ENCODE measurements around the gene CLSTN2. TPM values are rescaled to one million over a fixed set of nuclear protein-coding genes. Genes with fewer than 3 reads are reported as not detected.

Gene CLSTN2
- total and polyA plus RNA-seq, 2 of the 8 experiments (the other 6 are each of a cell fraction or from before 2014, with no cell fraction given): 0.39 to 0.52 TPM

DNA sequence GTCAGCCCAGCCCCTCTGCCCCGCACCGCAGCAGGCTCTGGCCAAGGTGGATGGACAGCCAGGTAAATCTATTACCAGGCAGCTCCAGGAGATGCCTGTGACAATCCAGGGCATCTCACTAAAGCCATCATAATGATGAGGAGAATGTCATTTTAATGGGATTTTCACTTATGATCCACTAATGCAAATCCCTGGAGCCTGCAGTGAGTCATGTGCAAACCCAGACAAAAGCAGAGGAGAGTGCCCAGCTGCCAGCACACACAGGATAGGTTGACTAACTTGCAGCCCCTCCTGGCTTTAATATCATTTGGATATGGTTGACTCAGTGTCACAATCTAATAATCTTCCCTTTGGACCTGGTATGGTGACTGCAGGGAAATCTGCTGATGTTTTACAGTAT lies 536.0 kb downstream of the CLSTN2 start:
- Histone ChIP-seq H3K4me1 (replicated peaks in 1 of 4; ENCODE audit: control insufficient read depth in 3 of 4, insufficient read depth in 4 of 4, low read length in 3 of 4) (peaks cover 0 to 3% (median 2%) of the 10 kb centered on the region in 4 experiments; a peak in 3 of 7 replicates), H2AFZ (ENCODE audit: low read length) (no peak overlapping the region), H3K23ac (ENCODE audit: insufficient read length) (no peak overlapping the region), H3K56ac (replicated peaks; ENCODE audit: insufficient read length, low read depth, low read length) (no peak overlapping the region), H3K18ac (ENCODE audit: extremely low read depth, low read length) (no peak overlapping the region), H3K14ac (ENCODE audit: insufficient read length) (no peak overlapping the region), H3K4ac (replicated peaks; ENCODE audit: insufficient read length, low read depth, low read length) (no peak overlapping the region), H2BK15ac (ENCODE audit: low read length) (no peak overlapping the region), H3K9me3 (ENCODE audit: insufficient read depth in 2 of 2, low read depth in 1 of 2, low read length in 1 of 2) (no peaks in the 10 kb centered on the region), H2AK5ac (ENCODE audit: low read depth, low read length) (no peak overlapping the region), H4K5ac (ENCODE audit: insufficient read length, low read depth, low read length) (no peak overlapping the region), H2BK120ac (replicated peaks; ENCODE audit: low read depth, low read length) (no peak overlapping the region), H3K79me2 (ENCODE audit: control insufficient read depth in 1 of 2, insufficient read depth in 2 of 2, low read length in 2 of 2) (no peaks in the 10 kb centered on the region), H3K36me3 (ENCODE audit: control insufficient read depth in 2 of 4, insufficient read depth in 4 of 4, low read length in 3 of 4) (no peaks in the 10 kb centered on the region), H3K4me2 (ENCODE audit: insufficient read depth in 1 of 2, low read depth in 2 of 2, low read length in 2 of 2) (no peak overlapping the region), H2BK20ac (ENCODE audit: low read length) (no peak overlapping the region), H4K8ac (ENCODE audit: extremely low read depth, insufficient read depth, low read length) (no peak overlapping the region), H3K23me2 (ENCODE audit: low read depth, low read length) (no peaks in the 10 kb centered on the region), H3K9ac (replicated peaks in 1 of 4; ENCODE audit: extremely low read depth in 1 of 4, low read depth in 3 of 4, low read length in 3 of 4) (no peak overlapping the region), H2BK12ac (ENCODE audit: low read depth, low read length) (no peak overlapping the region), H3K4me3 (ENCODE audit: extremely low read depth in 1 of 4, insufficient read depth in 2 of 4, low read depth in 3 of 4, low read length in 4 of 4) (no peak overlapping the region), H3K27me3 (replicated peaks in 1 of 4; ENCODE audit: control insufficient read depth in 3 of 4, extremely low read depth in 1 of 4, insufficient read depth in 3 of 4, low read length in 3 of 4) (no peaks in the 10 kb centered on the region), H3K27ac (ENCODE audit: low read depth, low read length) (no peak overlapping the region), H3K79me1 (ENCODE audit: low read depth, low read length) (no peaks in the 10 kb centered on the region), H2BK5ac (ENCODE audit: low read depth, low read length) (no peak overlapping the region), H4K20me1 (replicated peaks in 1 of 2; ENCODE audit: control insufficient read depth in 1 of 2, insufficient read depth in 2 of 2, low read length in 2 of 2) (no peaks in the 10 kb centered on the region), H4K91ac (replicated peaks; ENCODE audit: insufficient read length, low read length) (no peak overlapping the region)
- DNase-seq (ENCODE audit: low read depth in 1 of 2, low spot score in 2 of 2) (no peak), FAIRE-seq (no peak)
- POLR2A ChIA-PET (ENCODE audit: partially characterized antibody): no interaction called here
- 100% methylated on average over 2 of the region's 2 CpGs; no CpG with 5 or more reads in 1 of the 2 experiments for WGBS, 2 experiments (ENCODE audit: extremely low coverage in 1 of 2, insufficient coverage in 1 of 2, insufficient read length in 1 of 2, insufficient replicate concordance in 2 of 2, low coverage in 1 of 2, low lambda C conversion rate in 2 of 2, missing lambda C conversion rate in 1 of 2)
- CTCF ChIA-PET (ENCODE audit: partially characterized antibody): interaction anchor here (2.2 kb wide), 1 partner anchor 26 kb away, joined by 5 read pairs; no protein-coding TSS in a partner anchor
- TF ChIP-seq, protein P1, sequence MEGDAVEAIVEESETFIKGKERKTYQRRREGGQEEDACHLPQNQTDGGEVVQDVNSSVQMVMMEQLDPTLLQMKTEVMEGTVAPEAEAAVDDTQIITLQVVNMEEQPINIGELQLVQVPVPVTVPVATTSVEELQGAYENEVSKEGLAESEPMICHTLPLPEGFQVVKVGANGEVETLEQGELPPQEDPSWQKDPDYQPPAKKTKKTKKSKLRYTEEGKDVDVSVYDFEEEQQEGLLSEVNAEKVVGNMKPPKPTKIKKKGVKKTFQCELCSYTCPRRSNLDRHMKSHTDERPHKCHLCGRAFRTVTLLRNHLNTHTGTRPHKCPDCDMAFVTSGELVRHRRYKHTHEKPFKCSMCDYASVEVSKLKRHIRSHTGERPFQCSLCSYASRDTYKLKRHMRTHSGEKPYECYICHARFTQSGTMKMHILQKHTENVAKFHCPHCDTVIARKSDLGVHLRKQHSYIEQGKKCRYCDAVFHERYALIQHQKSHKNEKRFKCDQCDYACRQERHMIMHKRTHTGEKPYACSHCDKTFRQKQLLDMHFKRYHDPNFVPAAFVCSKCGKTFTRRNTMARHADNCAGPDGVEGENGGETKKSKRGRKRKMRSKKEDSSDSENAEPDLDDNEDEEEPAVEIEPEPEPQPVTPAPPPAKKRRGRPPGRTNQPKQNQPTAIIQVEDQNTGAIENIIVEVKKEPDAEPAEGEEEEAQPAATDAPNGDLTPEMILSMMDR (IDR thresholded peaks at IDR 0.05; ENCODE audit: control extremely low read depth in 1 of 3, insufficient read depth in 1 of 3, low read depth in 1 of 3, low read length in 3 of 3): no peak
- TF ChIP-seq, protein P2, sequence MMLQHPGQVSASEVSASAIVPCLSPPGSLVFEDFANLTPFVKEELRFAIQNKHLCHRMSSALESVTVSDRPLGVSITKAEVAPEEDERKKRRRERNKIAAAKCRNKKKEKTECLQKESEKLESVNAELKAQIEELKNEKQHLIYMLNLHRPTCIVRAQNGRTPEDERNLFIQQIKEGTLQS (IDR thresholded peaks at IDR 0.05; ENCODE audit: insufficient read depth, low read depth, low read length): no peak
- TF ChIP-seq RFX5 (IDR thresholded peaks at IDR 0.05; ENCODE audit: borderline replicate concordance, low read depth, low read length): no peak

Data from H1 (cell line).